ENCODE measurements around the gene ERI2. TPM values are rescaled to one million over a fixed set of nuclear protein-coding genes. Genes with fewer than 3 reads are reported as not detected.

ERI2 gene
- total and polyA plus RNA-seq, 2 of the 13 experiments (the other 11 are each of a cell fraction or from before 2014, with no cell fraction given): 17.4 to 41.3 TPM

GRCh38 chr16:20806168-20807050 is at the start of gene ERI2, which contains the start of gene REXO5 (continued):
- TF ChIP-seq ZBTB46 (CRISPR knock-in tag; IDR thresholded peaks at IDR 0.05; ENCODE audit: borderline replicate concordance): no peak
- TF ChIP-seq E2F5 (CRISPR knock-in tag; conservative IDR thresholded peaks at IDR 0.05): peak; percentile 99
- TF ChIP-seq ZNF503 (CRISPR knock-in tag; IDR thresholded peaks at IDR 0.05): peak; percentile 61
- peak; percentile 75; the same call in 1 of the 2 replicates for TF ChIP-seq RERE (CRISPR knock-in tag; IDR thresholded peaks at IDR 0.05; ENCODE audit: low read depth)
- peak; percentile 98; the same call in 1 of the 2 replicates for TF ChIP-seq CCDC6 (CRISPR knock-in tag; IDR thresholded peaks at IDR 0.05)
- TF ChIP-seq HIC2 (CRISPR knock-in tag; IDR thresholded peaks at IDR 0.05; ENCODE audit: low read depth): peak; percentile 77; the same call in 1 of the 2 replicates
- TF ChIP-seq TP53 (CRISPR knock-in tag; conservative IDR thresholded peaks at IDR 0.05): no peak
- TF ChIP-seq TERF1 (CRISPR knock-in tag; IDR thresholded peaks at IDR 0.05): peak; percentile 79; the same call in 1 of the 2 replicates
- TF ChIP-seq ZNF839 (CRISPR knock-in tag; IDR thresholded peaks at IDR 0.05; ENCODE audit: borderline replicate concordance): peak; percentile 98
- peak; percentile 95 for TF ChIP-seq GATAD1 (CRISPR knock-in tag; IDR thresholded peaks at IDR 0.05)
- peak; percentile 71 for TF ChIP-seq ZBTB43 (CRISPR knock-in tag; conservative IDR thresholded peaks at IDR 0.05)
- TF ChIP-seq ZNF44 (CRISPR knock-in tag; IDR thresholded peaks at IDR 0.05): peak; percentile 98

Measured in HepG2 (cell line).